NCI-H510A treated with DMSO at 0.1 percent for 48 hours (cell line): Measurements from ENCODE around the gene MYO5A.

Experiments
- DNase-seq: peaks from one replicate; lab custom pipeline; 2025; lab: John Stamatoyannopoulos, UW

MYO5A gene

DNA sequence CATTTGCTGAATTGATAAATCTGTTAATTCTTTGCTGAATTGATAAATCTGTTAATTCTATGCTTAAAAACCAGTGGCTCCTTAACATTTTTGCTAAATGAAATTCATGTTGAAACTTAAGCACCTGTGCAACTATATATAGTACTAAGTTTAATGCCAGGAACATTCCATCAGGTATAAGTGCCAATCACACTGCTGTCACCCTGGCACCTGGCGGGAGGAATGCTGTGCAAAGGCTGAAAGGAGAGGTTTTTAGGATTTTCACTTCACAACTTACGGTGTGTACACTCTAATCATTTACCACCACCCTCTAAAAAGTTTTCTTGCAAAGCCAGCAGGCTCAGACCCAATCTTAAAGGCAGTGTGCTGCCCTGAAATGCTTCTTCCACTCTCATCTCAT is 199.5 kb downstream of the MYO5A start:
- no peak for DNase-seq

DNA sequence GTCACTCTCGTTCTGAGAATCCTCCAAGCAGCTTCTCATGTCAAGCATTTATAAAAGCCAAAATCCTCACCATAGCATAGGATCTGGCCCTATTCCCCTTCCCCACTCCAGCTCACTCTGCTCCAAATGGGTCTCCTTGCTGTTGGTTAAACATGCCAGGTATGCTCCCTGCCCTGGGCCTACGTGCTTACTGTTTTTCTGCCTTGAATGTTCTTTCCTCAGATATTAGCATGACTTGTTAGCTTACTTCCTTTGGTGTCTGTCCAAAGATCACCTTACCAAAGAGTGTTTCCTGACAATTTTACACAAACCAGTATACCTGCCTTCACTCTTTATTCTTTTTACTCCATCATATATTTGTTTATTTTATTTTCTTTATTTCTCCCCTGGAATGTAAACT is 200.0 kb downstream of the MYO5A start:
- no peak for DNase-seq

DNA sequence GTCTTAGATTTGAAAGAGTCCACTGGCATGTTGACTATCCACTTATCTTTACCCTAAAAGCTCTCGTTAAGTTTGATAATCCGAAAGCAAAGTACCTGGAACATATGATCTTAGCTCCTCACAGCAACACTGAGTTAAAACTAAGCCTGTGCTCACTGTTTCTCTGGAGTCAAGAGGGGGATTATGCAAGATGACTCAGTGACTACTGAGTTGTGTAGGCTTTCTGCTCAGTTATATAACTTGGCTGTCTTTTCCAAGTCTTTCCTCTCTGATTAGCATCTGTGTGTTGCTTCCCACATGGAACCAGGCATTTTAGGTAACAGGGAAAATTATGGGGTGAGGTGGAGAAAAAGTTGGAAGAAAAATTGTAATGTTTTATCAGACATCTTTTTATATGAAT is 201.9 kb downstream of the MYO5A start:
- no peak for DNase-seq

DNA sequence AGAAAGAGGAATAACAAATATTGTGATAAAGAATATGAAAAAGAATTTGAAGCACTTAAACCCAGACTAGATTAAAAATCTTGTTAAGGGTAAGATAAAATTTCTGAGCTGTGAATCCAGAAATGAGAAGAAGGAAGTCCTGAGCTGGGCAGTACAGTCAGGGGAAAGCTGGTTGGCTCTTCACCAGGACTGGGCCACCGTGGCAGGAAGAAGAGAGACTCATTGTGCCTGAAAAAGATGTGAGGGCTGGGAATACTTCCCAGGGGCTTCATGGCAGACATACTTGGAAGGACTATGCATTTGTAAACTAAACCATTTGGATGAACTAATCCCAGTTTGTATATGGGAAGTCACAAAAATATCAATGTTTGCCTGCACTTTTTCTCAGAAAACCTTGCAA is 204.6 kb downstream of the MYO5A start:
- DNase-seq = no peak

DNA sequence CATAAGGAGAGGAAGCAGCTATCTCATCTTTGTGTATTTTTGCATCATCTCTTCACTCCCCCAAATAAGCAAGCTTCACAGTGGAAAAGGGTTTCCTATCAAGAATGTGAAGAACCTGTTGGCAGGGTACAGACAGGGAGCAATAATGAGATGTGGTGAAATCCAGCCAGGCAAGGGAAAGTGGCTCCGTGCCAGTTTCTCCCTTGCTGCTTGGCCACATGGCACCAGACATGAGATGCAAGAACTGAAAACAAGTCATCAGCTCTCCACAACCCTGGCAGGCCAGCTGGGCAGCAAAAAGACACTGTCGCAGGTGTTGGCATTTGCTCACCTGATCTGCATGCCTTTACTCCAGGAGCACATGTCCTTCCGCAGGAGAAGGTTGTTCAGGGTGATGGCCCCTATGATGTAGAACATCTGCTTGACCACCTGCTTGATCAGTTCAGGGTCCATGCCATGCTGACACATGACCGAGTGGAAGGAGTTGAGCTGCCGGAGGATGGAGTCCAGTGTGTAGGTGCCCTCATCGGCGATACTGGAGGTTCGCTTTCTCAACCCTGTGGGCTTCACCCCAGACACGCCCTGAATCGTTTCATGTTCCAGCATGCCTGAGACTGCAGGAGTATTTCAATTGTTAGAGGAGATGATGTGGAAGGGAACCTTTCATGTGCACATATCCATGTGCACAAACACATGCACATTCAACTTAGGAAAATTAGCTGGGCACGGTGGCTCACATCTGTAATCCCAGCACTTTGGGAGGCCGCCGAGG is 209.8 kb downstream of the MYO5A start:
- no peak for DNase-seq

DNA sequence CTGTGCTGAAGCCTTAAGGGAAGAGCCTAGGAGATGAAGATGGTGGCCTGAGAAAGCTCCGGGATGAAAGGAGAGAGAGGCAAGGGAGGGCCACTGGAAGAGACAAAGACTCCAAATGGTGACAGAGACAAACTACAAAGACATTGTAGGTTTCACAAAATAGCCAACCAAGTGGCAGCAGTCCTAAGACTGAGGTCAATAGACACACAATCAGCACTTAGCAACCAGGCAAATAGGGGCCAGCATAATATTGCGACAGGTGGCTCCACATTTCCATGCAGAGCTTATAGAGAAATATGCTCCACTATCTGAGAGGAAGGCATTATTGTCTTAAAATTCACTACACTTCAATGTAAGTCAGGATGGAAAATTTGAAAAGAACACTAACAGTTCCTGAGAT is 211.0 kb downstream of the MYO5A start:
- no peak for DNase-seq

DNA sequence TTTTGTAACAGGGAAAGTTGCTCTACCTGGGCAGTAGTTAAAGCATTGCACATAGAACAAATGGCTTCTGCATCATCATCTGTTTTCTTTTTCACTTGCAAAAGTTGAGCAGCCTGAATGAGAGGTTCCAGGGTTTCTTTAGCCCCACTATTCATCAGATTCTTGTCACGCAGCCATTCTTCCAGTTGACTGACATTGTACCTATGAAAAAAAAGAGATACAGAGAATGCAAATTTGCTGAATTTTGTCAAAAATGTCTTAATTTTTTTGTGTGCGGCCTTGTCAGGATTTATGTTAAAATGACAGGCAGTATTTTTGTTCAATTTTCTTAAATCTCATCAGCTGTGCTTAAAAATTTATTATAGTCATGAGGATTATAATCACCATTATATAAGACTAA is 211.7 kb downstream of the MYO5A start:
- no peak for DNase-seq

DNA sequence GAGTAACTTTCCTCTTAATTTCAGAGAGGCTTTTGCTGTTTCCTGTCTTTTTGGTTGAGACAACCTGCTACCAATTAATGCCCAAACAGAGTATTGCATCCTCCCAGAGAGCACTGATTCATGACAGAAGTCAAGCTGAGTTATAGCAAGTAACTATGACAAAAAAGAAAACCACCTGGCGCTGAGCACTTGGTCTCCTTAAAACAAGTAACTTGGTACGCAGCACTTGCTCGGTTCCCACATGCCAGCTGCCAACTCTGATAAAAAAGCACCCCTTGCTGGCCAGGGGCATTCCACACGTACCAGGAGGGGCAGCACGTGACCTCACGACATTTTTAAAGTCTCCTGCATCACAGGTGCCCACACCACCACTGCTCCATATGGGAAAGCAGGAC is 219.5 kb downstream of the MYO5A start:
- DNase-seq = no peak

DNA sequence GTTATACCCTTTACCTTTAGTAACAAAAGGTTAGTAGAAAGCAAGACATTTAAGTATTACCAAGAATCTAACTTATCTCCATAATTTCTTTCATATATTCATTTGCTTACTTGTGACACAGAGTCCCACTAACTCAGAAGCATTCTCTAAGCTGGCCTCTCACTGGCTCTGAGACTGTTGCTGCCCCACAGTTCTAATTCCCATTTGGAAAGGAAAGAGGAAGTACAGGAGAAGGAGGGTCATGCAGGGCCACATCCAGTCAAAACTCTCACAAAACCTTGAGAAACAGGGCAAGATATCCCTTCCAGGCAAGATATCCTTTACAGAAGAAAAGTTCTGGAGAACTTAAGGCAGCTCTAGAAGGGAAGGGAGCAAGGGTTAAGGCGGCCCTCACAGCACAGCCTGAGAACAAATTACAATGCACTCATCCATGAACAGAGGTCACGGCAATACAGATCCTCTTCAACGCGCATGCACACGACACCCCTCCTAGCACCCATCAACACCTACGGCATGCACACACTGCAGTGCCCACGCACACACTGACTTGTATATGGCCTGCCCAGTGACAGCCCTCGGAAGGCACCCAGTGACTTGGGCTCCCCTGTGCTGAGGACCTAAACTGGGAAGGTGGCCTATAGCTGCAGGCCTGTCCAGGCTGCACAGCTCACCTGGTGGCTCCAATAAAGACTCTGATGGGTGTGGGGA is 220.1 kb downstream of the MYO5A start:
- DNase-seq = no peak

DNA sequence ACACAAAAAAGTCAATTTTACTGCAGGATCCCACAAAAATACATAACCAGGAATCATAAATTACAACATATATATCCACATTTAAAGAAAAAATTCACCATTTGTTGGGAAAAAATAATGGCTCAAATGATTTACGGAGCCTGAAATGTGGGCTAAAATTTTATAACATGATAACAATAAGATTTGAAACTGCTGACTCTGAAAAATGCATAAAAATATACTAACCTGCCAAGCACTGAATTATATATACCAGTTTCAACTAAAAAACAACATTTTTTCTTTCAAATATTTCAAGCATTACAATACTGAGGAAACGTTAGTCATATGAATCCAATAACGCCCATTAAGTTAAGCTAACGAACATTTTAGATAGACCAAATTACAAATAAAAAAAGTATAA is 220.8 kb downstream of the MYO5A start:
- no peak for DNase-seq

DNA sequence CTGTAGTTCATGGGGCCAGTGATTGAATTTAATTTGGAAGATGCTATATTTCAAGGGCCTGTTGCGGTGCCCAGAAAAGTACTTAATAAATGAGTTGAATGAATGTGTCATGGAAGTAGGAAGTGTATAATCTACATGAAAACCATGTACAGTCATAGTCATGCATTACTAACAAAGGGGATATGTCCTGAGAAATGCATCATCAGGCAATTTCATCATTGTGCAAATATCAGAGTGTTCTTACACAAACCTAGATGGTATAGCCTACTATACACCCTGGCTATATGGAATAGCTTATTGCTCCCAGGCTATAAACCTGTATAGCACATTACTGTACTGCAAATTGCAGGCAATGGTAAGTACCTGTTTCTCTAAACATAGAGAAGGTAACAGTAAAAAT is 222.4 kb downstream of the MYO5A start:
- DNase-seq = no peak

DNA sequence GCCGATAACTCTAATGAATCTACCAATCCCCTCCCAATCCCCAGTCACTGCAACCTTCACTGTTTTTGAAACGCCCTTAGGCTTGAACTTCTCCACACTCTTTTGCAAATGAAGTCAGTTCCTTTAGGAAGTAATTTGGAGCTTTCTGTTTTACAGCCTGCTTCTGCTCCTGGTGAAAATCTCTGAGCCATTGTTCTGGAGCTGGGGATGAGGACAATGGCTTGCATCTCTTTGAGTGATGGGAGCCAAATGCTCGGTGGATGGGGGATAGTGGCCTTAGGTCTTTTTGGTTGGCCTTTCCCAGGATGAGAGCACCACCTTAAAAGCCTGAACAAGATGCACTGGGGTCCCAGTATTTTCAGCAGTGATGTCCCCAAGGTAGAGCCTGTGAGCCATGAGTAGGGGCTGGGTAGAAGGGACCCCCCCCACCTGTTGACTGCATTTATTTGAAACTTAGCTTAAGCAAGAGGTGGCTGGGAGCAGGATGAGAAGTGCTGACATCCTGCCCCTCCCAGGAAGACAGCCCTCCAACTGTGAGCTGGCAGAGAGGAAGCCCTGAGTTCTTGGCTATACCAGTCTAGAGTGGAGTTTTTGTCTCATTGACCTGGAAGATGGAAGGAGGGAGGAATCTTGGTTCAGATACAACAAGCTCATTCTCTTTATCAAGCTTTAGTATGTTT is 225.4 kb downstream of the MYO5A start:
- no peak for DNase-seq

DNA sequence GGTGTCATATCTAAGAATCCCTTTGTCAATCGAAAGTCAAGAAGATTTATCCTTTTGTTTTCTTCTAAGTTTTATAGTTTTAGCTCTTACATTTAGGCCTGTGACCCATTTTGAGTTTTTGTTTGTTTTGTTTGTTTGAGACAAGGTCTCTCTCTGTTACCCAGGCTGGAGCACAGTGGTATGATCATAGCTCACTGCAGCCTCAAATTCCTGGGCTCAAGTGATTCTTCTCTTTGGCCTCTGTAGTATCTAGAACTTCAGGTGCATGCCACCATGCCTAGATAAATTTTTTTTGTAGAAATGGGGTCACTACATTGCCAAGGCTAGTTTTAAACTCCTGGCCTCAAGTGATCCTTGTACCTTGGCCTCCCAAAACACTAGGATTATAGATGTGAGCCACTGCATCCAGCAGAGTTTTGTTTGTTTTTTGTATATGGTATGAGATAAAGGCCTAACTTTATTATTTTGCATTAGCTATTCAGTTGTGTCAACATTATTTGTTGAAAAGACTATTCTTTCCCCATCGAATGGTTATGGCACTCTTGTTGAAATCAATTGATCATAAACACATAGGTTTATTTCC is 227.3 kb downstream of the MYO5A start:
- no peak for DNase-seq

DNA sequence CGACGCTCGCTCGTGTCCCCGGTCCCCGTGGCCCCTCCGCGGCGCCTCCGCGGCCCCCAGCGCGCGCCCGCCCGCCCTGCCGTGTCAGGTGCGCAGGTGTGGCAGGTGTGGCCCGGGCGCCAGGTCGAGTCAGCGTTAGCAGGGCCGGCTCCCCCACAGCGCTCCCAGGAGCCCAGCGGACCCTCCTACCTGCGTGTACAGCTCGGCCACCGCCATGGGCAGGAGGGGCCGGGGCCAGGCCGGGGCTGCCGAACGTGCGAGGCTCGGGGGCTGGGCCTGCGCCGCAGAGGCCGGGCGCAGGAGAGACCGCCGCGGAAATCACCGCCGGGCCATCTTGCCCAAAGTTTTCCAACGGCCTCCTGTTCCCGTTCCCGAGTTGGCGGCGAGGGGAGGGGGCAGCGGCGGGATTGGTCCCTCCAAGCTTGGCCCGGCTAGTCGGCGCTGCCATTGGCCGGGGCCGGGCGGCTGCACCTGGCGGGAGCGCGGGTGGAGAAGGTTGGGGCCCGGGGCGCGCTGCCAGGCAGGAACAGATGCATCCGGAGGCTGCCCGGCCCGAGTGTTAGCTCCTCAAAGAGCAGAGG is 233.2 kb downstream of the MYO5A start, which contains the start of gene MYO5C:
TSS of gene MYO5C (minus strand) at position 384 of the 581 bp plus-strand sequence. CDS start at position 216, 168 bp downstream.
- peak; percentile 65 for DNase-seq

DNA sequence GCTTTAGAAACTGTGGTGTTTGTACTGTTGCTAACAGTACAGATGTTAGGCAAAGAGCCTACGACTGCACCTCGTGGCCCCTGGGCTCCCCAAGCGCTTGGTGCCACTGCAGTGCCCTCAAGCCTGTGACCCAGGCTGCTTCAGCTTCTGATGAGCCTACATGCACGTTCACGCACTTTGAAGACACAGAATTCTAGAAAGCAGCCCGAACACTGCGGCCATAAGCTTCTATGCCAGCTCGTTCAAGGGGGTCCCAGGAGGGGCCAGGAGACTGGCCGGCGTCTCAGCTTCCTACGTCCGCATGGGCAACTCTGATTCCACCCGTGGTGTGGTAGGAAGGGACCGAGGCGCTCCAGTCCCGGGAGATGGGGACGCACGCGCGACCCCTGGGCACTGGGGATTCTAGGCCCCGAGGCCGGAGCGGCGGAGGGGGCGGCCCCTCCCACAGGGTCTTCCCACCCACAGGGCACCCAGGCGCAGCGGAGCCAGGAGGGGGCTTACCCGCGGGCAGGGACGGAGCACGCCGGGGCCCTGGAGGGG is 233.7 kb downstream of the MYO5A start:
- DNase-seq = peak; percentile 4

DNA sequence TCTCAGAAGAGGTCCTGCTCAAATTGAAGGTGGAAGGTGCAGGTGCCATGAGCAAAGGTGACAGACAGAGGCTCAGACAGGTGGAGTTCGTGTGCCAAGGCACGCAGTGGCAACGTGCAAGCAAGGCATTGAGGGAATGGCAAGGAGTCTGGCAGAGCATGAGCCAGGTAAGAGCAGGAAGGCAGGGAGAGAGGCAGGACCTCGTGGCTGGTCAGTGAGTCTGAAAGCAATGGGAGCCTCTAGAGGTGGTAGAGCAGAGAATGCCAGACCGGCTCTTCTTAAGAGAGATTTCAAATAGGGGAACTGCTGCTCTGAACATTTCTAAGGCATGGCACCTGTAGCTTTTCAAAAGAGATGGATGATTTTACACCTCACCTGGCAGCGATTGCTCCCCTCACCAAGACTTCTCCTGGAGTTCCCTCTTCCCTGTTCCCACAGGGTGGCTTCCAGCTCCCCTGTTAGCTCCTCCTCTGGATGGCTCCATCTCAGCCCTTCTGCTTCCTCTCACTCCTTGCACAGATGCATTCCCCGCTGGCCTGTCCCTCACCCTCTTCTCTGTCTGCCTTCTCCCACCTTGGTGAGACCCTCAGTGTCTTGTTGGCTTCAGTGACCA is 235.8 kb downstream of the MYO5A start:
- no peak for DNase-seq

DNA sequence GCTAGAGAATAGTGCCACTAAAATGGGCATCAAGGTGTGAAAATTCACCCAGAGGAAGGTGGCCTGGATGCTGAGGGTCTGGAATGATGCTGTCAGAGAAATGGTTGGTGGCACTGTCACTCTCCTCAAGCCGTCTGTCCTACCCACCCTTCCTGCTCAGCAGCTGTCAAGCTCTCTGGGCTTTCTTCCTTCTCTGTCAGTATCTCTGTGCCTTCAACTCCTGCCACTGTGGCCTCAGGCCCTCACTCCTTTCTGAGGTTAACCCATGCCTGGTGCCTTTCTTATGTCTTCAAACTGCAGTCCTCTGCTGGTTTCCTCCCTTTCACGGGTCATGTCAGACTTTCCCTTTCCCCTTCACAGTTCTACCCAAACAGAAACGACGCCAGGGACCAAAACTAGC is 237.5 kb downstream of the MYO5A start:
- DNase-seq = no peak

DNA sequence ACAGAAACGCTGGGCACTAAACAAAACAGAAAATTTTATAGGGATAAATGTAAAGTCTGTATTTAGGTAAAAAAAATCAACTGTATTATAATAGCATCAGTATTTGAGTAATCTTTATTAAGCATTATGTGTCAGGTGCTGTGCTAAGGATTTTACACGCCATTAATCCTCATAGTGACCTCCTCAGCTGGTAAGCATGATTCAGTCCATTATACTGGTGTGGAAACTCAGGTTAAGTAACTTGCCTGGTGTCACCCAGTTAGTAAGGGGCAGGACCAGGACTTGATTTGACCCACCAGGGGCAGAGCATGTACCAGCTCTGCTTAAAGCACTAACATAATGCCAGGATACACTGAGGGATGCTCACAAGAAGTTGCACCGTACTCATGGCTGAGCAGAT is 237.9 kb downstream of the MYO5A start:
- no peak for DNase-seq

DNA sequence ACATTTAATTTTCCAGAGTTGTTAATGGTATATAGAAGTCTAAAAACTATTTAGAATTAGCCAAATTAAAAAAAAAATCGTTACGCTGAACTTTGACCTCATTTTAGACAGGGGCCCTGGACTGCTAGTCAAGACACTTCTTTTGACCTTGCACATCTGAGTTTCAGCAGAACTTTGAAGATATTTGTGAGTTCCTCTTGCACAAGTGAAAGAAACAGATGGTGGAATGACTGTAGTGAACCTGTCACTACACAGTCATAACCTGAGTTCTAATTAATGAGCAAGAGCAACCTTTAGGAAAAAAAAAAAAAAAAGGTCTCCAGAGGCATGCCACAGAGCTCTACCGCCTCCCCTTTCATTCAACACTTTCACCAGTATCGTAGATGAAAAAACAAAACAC is 238.4 kb downstream of the MYO5A start:
- DNase-seq = no peak

DNA sequence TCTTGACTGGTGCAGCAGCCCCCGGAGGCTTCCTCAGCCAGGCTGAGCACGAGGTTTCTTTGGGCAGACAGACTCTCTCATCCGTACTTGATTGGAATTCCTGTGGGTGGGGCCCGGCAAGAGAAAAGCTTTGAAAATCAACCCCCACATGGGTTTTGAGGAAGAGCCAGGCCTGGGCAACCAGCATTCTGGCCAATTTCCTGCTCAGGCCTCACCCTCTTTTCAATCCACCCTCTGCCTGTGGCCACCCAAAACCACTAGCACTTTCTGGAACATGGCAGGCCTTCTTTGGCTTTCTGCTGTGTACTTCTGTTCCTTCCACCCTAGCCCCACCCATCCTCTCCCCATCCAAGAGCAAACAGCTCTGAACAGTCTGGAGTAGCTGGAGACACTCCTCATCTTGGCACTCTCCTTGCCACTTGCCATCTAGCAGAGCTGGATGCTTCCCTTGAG is 239.0 kb downstream of the MYO5A start:
- DNase-seq = no peak

DNA sequence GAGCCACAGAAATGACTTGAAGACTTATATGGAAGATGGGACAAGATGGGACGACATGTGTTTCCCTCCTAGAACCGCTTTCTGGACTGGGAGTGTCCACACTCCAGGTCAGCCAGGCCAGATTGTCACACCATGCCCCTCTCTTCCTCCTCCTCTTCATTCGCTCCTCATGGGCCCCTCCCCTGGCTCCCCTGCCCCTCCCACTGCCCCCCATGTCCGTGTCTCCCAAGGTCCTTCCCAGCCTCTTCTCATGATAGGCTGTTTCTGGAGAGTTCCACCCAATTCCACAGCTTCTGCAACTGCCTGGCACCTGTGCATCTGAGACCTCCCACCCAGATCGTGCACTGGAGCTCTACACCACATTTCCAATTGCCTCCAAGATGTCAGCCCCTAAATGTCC is 239.7 kb downstream of the MYO5A start:
- no peak for DNase-seq
